Activated CD4-positive, CD25-positive, alpha-beta regulatory T cell treated with anti-CD3 and anti-CD28 coated beads, Interleukin-2, amount 50 U/mL, for 72 hours (primary cell): ENCODE results near the gene TBL1X.
"Not testable (repeated sequence)": the region's sequence is repeated elsewhere in the genome, so short reads cannot be mapped to it uniquely, and the experiment has no call there.

Experiments
- DNase-seq: peaks from one replicate; pipeline ENCODE4 v3.0.0; 2021

Gene TBL1X

GRCh38 chrX:9459186-9459748 is 5.6 kb upstream of the TBL1X start:
- DNase-seq: no peak

- DNase-seq: no peak
Observed at GRCh38 chrX:9461087-9461486, 3.8 kb upstream of the TBL1X start.

- no peak for DNase-seq
Observed at GRCh38 chrX:9462456-9462855, 2.4 kb upstream of the TBL1X start.

- peak; percentile 47 for DNase-seq
Observed at GRCh38 chrX:9465380-9466123, 694 bp downstream of the TBL1X start.

GRCh38 chrX:9466124-9466495 is 1.3 kb downstream of the TBL1X start:
- peak; percentile 44 for DNase-seq

GRCh38 chrX:9466736-9467135 is 1.9 kb downstream of the TBL1X start:
- no peak for DNase-seq

GRCh38 chrX:9467146-9467545 is 2.3 kb downstream of the TBL1X start:
- no peak for DNase-seq

- DNase-seq: no peak
Observed at GRCh38 chrX:9467751-9468150, 2.9 kb downstream of the TBL1X start.

- DNase-seq: no peak
Observed at GRCh38 chrX:9471571-9471985, 6.7 kb downstream of the TBL1X start.

- DNase-seq: no peak
Observed at GRCh38 chrX:9473708-9474107, 8.8 kb downstream of the TBL1X start.

GRCh38 chrX:9475417-9475816 is 10.6 kb downstream of the TBL1X start:
- DNase-seq: not testable (repeated sequence)

GRCh38 chrX:9475984-9476383 is 11.1 kb downstream of the TBL1X start:
- DNase-seq: no peak

- DNase-seq: no peak
Observed at GRCh38 chrX:9476810-9477575, 12.1 kb downstream of the TBL1X start.

- DNase-seq: no peak
Observed at GRCh38 chrX:9482408-9482807, 17.6 kb downstream of the TBL1X start.

GRCh38 chrX:9482837-9483236 is 18.0 kb downstream of the TBL1X start:
- DNase-seq: no peak

- DNase-seq: no peak
Observed at GRCh38 chrX:9483376-9483775, 18.5 kb downstream of the TBL1X start.

- DNase-seq: no peak
Observed at GRCh38 chrX:9486786-9487387, 22.0 kb downstream of the TBL1X start.

GRCh38 chrX:9488586-9488985 is 23.7 kb downstream of the TBL1X start:
- no peak for DNase-seq

- DNase-seq: no peak
Observed at GRCh38 chrX:9489234-9489633, 24.4 kb downstream of the TBL1X start.

- no peak for DNase-seq
Observed at GRCh38 chrX:9492901-9493300, 28.0 kb downstream of the TBL1X start.

GRCh38 chrX:9493936-9494335 is 29.1 kb downstream of the TBL1X start:
- DNase-seq: no peak

- DNase-seq: no peak
Observed at GRCh38 chrX:9494771-9495170, 29.9 kb downstream of the TBL1X start.

GRCh38 chrX:9495496-9495895 is 30.6 kb downstream of the TBL1X start:
- no peak for DNase-seq

GRCh38 chrX:9498236-9498635 is 33.4 kb downstream of the TBL1X start:
- no peak for DNase-seq
